HL-60 (cell line): ENCODE measurements around the gene PLG.

Experiments
- CTCF ChIP-seq: IDR thresholded peaks from one replicate; pipeline ENCODE4 v1.5.1; 2011; ENCODE audit warnings: low read length, control low read depth, inconsistent platforms; ENCODE audit not compliant: insufficient read depth
- POLR2AphosphoS5 ChIP-seq: IDR thresholded peaks from 2 replicates; pipeline ENCODE4 v1.6.1; 2012; ENCODE audit warnings: low read depth
- REST ChIP-seq: IDR thresholded peaks from 2 replicates; pipeline ENCODE4 v1.6.1; 2012; ENCODE audit warnings: low read depth; ENCODE audit not compliant: insufficient replicate concordance

- no peak for TF ChIP-seq CTCF
- TF ChIP-seq POLR2AphosphoS5 = no peak
- TF ChIP-seq REST = no peak
Observed at GRCh38 chr6:160691617-160692016, 10.4 kb upstream of the PLG start.
